BE2C (cell line): ENCODE results near the gene MMP21.

Experiments
- DNase-seq: peaks from one replicate; pipeline ENCODE4 v3.0.0-alpha.2; 2020
- H3K27me3 ChIP-seq: fragments of 250-450 bp; sonication (Bioruptor Pico); 2 replicates; pipeline ENCODE4 v1.5.1; 2020; ENCODE audit warnings: mild to moderate bottlenecking
- H3K36me3 ChIP-seq: fragments of 250-450 bp; sonication (Bioruptor Pico); 2 replicates; pipeline ENCODE4 v1.5.1; 2020; ENCODE audit warnings: mild to moderate bottlenecking
- H3K4me1 ChIP-seq: fragments of 250-450 bp; sonication (Bioruptor Pico); 2 replicates; pipeline ENCODE4 v1.5.1; 2020
- H3K4me3 ChIP-seq: 2 replicates; pipeline ENCODE4 v1.5.1; 2011; ENCODE audit warnings: low read depth, low read length
- H3K9me3 ChIP-seq: fragments of 250-450 bp; sonication (Bioruptor Pico); 2 replicates; pipeline ENCODE4 v1.5.1; 2020
- TF ChIP-seq, protein P1 (sequence below): IDR thresholded peaks from 2 replicates; pipeline ENCODE4 v1.5.1; 2012; ENCODE audit warnings: mild to moderate bottlenecking, low read depth, low read length

Gene MMP21

DNA sequence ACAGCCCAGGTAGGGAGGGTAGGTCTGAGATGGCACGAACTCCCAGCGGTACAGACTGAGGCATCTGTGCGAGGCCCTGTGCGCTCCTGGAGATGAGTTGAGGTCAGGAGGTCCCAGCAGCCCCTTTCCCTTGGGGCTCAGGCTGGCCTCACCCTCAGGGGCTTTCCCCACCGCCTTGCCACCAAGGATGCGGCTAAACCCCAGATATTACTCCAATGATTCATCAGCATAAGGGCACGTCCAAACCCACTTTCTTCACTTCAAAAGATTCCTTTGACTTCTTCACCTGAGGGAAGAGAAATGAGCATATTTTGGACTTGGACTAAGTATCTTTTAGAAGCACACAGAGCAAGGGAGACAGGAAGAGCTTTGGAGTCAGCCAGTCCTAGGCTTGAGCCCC is 27.1 kb upstream of the MMP21 start:
- H3K27me3 ChIP-seq = no peaks in the 10 kb centered on the region
- H3K9me3 ChIP-seq = no peaks in the 10 kb centered on the region
- DNase-seq = no peak
- H3K4me1 ChIP-seq = no peaks in the 10 kb centered on the region
- peaks cover 6% of the 10 kb centered on the region for H3K36me3 ChIP-seq
- TF ChIP-seq, protein P1, sequence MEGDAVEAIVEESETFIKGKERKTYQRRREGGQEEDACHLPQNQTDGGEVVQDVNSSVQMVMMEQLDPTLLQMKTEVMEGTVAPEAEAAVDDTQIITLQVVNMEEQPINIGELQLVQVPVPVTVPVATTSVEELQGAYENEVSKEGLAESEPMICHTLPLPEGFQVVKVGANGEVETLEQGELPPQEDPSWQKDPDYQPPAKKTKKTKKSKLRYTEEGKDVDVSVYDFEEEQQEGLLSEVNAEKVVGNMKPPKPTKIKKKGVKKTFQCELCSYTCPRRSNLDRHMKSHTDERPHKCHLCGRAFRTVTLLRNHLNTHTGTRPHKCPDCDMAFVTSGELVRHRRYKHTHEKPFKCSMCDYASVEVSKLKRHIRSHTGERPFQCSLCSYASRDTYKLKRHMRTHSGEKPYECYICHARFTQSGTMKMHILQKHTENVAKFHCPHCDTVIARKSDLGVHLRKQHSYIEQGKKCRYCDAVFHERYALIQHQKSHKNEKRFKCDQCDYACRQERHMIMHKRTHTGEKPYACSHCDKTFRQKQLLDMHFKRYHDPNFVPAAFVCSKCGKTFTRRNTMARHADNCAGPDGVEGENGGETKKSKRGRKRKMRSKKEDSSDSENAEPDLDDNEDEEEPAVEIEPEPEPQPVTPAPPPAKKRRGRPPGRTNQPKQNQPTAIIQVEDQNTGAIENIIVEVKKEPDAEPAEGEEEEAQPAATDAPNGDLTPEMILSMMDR = no peak
- no peak overlapping the region for H3K4me3 ChIP-seq

DNA sequence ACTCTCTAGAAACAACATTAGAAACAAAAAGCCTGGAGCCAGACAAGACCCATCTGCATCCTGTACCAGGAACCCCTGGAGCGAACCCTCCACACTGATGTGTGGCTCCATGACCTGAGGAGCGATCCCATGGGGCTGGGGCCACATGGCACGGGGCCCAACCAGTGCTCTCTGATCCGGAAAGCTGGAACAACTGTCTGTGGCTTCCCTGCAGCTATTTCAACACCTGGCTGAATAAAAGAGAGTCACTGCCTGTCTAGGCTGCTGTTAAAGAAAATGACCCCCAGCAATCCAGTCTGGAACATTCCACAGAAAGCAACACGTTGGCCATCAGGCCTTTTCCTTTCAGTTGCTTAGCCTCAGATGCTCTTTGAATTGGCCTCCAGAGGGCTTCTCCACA is 26.5 kb upstream of the MMP21 start:
- peaks cover 6% of the 10 kb centered on the region for H3K36me3 ChIP-seq

DNA sequence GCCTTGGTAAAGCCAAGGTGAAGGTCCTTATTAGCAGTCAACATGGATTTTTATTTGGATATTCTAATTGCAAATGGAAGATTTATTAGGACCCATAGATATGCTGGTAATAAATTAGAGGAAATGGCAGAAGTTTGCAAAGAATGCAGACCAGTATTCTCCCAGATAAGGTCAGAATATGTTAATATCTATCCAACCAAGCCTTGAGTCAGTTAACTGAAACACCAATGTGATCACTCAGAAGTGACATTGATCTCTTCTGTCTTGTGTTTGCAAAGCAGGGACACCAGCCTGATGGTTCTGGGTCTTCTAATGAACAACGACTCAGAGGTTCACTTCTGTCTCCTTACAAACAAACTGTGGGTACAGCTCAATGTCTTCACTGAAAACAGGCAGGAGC is 26.0 kb upstream of the MMP21 start:
- TF ChIP-seq, protein P1 = no peak
- no peaks in the 10 kb centered on the region for H3K27me3 ChIP-seq
- H3K4me1 ChIP-seq = no peaks in the 10 kb centered on the region
- H3K9me3 ChIP-seq = no peaks in the 10 kb centered on the region
- peaks cover 6% of the 10 kb centered on the region for H3K36me3 ChIP-seq
- no peak overlapping the region for H3K4me3 ChIP-seq
- DNase-seq = no peak

More for the DNA sequence above, 26.5 kb upstream of the MMP21 start:
- DNase-seq = peak; percentile 58
- Histone ChIP-seq H3K4me3 (no peak overlapping the region), H3K27me3 (no peaks in the 10 kb centered on the region), H3K4me1 (no peaks in the 10 kb centered on the region), H3K9me3 (no peaks in the 10 kb centered on the region)
- TF ChIP-seq, protein P1 = 0 out of 2 replicates have a peak, but pooled peaks have one; percentile 5

DNA sequence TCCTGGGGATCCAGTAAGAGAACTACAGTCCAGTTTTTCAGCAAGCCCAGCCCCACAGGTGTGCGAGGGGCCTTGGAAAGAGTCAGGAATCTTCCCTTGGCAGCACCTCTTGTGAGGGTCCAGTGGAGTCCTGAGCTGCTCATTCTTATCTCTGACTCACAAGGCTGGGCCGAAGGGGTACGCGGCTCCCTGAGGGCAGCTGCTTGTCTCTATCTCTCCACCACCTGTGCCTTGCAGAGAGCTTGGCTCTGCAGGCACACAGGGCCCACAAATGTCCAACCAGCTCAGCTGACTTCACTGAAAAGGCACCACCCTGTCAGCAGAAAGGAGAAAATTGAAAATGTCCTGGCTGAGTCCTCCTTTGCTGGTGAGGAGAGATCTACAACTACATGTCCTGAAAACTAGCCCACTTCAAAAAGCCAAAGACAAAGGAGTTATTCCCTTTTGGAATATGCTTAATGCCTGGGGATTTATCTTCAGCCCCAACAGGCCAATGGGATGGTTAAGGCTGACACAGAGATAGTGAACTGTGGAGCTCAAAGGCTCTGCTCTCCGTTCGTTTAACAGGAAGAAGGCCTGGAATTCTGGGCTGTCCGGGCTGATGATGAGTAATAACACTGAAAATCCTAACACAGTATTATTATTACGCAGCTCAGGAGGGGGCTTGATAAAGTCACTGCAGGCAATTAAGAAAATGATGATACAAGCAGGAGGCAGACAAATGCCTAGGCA is 24.0 kb upstream of the MMP21 start:
- H3K27me3 ChIP-seq = no peaks in the 10 kb centered on the region
- DNase-seq = no peak
- no peaks in the 10 kb centered on the region for H3K4me1 ChIP-seq
- H3K9me3 ChIP-seq = no peaks in the 10 kb centered on the region
- H3K36me3 ChIP-seq = no peaks in the 10 kb centered on the region
- TF ChIP-seq, protein P1 = no peak
- H3K4me3 ChIP-seq = no peak overlapping the region

DNA sequence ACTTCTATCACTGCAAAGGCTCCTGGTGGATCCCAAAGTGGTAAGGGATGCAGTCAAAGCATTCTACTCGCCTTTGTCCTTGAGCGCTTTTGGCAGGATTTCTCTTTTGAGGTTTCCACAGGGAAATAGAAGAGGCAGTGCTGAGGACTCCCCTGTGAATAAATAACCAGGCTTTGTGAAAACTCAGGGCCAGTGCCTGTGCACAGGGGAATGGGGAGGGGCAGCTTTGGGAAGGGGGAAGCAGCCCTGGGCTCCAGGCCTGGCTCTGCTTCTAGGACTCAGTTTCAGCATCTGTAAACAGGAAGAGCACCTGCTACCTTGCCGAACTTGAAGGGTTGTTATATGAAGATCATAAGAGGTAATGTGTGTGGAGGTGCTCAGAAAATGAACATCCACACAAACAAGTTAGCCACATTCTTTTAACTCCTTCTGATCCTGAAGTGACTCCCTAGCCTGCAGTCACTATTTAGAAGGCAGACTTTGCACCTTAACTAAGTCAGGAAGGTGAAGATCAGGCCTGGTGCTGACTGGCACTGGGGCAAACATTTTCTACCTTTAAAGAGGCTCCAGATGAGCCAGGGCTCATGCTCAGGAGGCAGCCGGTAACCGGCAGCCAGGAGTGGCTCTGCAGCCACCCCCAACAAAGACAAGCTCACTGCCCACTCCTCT is 22.5 kb upstream of the MMP21 start:
- Histone ChIP-seq H3K4me3 (no peak overlapping the region), H3K36me3 (no peaks in the 10 kb centered on the region), H3K9me3 (no peaks in the 10 kb centered on the region), H3K4me1 (no peaks in the 10 kb centered on the region), H3K27me3 (no peaks in the 10 kb centered on the region)
- DNase-seq = no peak
- TF ChIP-seq, protein P1 = no peak

DNA sequence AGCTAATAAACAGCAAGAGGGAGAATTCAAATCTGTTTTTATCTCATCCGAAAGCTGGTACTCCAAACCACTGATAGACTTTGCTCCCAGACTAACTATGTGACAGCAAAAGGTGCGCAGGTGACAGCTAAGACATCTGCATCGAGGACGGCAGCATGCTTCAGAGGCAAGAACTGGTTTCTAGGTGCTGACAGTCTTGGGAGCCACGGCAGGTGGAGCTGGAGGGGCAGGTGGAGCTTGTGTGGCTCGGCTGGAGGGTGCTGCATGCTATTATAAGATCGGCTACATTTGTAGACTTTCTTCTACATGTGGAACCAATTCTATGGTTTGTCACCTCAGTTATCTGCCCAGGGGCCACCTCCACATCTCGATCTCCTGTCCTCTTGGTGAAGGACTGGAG is 21.8 kb upstream of the MMP21 start:
- Histone ChIP-seq H3K4me3 (no peak overlapping the region), H3K27me3 (no peaks in the 10 kb centered on the region), H3K36me3 (peaks cover 2% of the 10 kb centered on the region; the same call in 1 of the 2 replicates), H3K4me1 (no peaks in the 10 kb centered on the region), H3K9me3 (no peaks in the 10 kb centered on the region)
- TF ChIP-seq, protein P1 = no peak
- DNase-seq = no peak
